ENCODE measurements around the gene GSE1.

DNA sequence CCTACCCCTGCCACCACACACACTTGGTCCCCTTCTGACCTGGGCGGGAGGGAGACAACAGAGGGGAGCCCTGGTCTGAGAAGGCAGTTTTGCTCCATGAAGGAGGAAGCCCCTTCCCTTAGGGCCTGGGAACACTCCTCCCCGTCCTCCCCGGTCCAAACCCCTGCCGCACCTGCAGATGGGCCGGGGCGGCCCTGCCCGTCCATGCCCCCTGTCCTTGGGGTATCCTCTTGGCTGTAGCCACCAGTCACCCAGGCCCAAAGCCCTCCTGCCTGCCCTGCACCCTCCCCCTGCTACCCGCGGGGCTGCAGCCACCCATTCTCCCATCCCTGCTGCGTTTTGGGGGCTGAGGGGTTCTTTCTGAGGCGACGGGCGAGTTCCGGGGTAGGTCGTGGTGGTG, 33.9 kb downstream of the GSE1 start:
- TF ChIP-seq CTCF (optimal IDR thresholded peaks at IDR 0.05 in 1 of 3, IDR thresholded peaks at IDR 0.05 in 1 of 3, conservative IDR thresholded peaks at IDR 0.05 in 1 of 3; ENCODE audit: extremely low read depth in 1 of 3, insufficient read depth in 2 of 3, low read length in 3 of 3) (no peak), EZH2 (IDR thresholded peaks at IDR 0.05; ENCODE audit: low read length) (no peak)

All from keratinocyte (primary cell).